WERI-Rb-1 (cell line): Measurements from ENCODE around the gene COPE.

Experiments
- DNase-seq: peaks from one replicate; pipeline ENCODE4 v3.0.0-alpha.2; 2020
- H3K27ac ChIP-seq: fragments of 250-450 bp; sonication (Bioruptor Pico); 2 replicates; pipeline ENCODE4 v1.5.1; 2020; ENCODE audit warnings: mild to moderate bottlenecking, moderate library complexity
- H3K27me3 ChIP-seq: fragments of 250-450 bp; sonication (Bioruptor Pico); 2 replicates; pipeline ENCODE4 v1.5.1; 2021; ENCODE audit warnings: mild to moderate bottlenecking, low read depth, moderate library complexity; ENCODE audit not compliant: insufficient read depth, severe bottlenecking
- H3K36me3 ChIP-seq: fragments of 250-450 bp; sonication (Bioruptor Pico); 2 replicates; pipeline ENCODE4 v1.5.1; 2020; ENCODE audit warnings: mild to moderate bottlenecking, moderate library complexity
- H3K4me3 ChIP-seq: 2 replicates; pipeline ENCODE4 v1.5.1; 2011; ENCODE audit warnings: low read depth, mild to moderate bottlenecking, control low read depth, low read length
- H3K9me3 ChIP-seq: fragments of 250-450 bp; sonication (Bioruptor Pico); 2 replicates; pipeline ENCODE4 v1.5.1; 2021; ENCODE audit warnings: mild to moderate bottlenecking, moderate library complexity; ENCODE audit not compliant: severe bottlenecking
- CTCF ChIP-seq: IDR thresholded peaks from 2 replicates; pipeline ENCODE4 v1.5.1; 2011; ENCODE audit warnings: low read depth, mild to moderate bottlenecking, control low read depth, inconsistent platforms, low read length

Gene COPE

GRCh38 chr19:18869781-18870530 is 49.2 kb downstream of the COPE start:
- no peak for DNase-seq
- peaks cover 45% of the 10 kb centered on the region for H3K36me3 ChIP-seq
- no peak for TF ChIP-seq CTCF
- no peak overlapping the region for H3K27ac ChIP-seq
- no peaks in the 10 kb centered on the region for H3K27me3 ChIP-seq
- H3K4me3 ChIP-seq = no peak overlapping the region
- H3K9me3 ChIP-seq = no peaks in the 10 kb centered on the region

- Histone ChIP-seq H3K4me3 (no peak overlapping the region), H3K27ac (no peak overlapping the region), H3K27me3 (no peaks in the 10 kb centered on the region), H3K36me3 (peaks cover 43% of the 10 kb centered on the region), H3K9me3 (no peaks in the 10 kb centered on the region)
- no peak for DNase-seq
- TF ChIP-seq CTCF = no peak
Observed at GRCh38 chr19:18869023-18869618, 50.1 kb downstream of the COPE start.

- DNase-seq = no peak
- no peak for TF ChIP-seq CTCF
- Histone ChIP-seq H3K27me3 (no peaks in the 10 kb centered on the region), H3K27ac (peak overlapping the region; percentile 6; the same call in 1 of the 2 replicates), H3K4me3 (no peak overlapping the region), H3K36me3 (peaks cover 50% of the 10 kb centered on the region), H3K9me3 (no peaks in the 10 kb centered on the region)
Observed at GRCh38 chr19:18868380-18869022, 50.7 kb downstream of the COPE start.

- TF ChIP-seq CTCF = no peak
- H3K36me3 ChIP-seq = peaks cover 50% of the 10 kb centered on the region
- no peak overlapping the region for H3K4me3 ChIP-seq
- no peak for DNase-seq
- H3K27ac ChIP-seq = no peak overlapping the region
- no peaks in the 10 kb centered on the region for H3K27me3 ChIP-seq
- H3K9me3 ChIP-seq = no peaks in the 10 kb centered on the region
Observed at GRCh38 chr19:18867751-18868150, 51.4 kb downstream of the COPE start.

- H3K4me3 ChIP-seq = no peak overlapping the region
- peaks cover 54% of the 10 kb centered on the region for H3K36me3 ChIP-seq
- DNase-seq = no peak
- H3K27ac ChIP-seq = peak overlapping the region; percentile 22; the same call in 1 of the 2 replicates
- TF ChIP-seq CTCF = no peak
- H3K9me3 ChIP-seq = no peaks in the 10 kb centered on the region
- H3K27me3 ChIP-seq = no peaks in the 10 kb centered on the region
Observed at GRCh38 chr19:18867199-18867598, 52.0 kb downstream of the COPE start.
